Measurements from ENCODE around the gene MAML2.

- TF ChIP-seq CTCF (IDR thresholded peaks at IDR 0.05): no peak
- TF ChIP-seq POLR2AphosphoS5 (IDR thresholded peaks at IDR 0.05): no peak
Measured at GRCh38 chr11:96065379-96065778, 277.6 kb downstream of the MAML2 start.
